ENCODE results near the gene OR2C3. TPM values are rescaled to one million over a fixed set of nuclear protein-coding genes. Genes with fewer than 3 reads are reported as not detected.

The OR2C3 gene
- total and polyA plus RNA-seq, 2 of the 8 experiments (the other 6 are each of a cell fraction or from before 2014, with no cell fraction given): not detected

- POLR2A ChIA-PET (ENCODE audit: partially characterized antibody): no interaction called here
- Histone ChIP-seq H3K79me2 (ENCODE audit: control insufficient read depth in 1 of 2, insufficient read depth in 2 of 2, low read length in 2 of 2) (no peaks in the 10 kb centered on the region), H4K91ac (replicated peaks; ENCODE audit: insufficient read length, low read length) (no peak overlapping the region), H4K5ac (ENCODE audit: insufficient read length, low read depth, low read length) (no peak overlapping the region), H3K23me2 (ENCODE audit: low read depth, low read length) (no peaks in the 10 kb centered on the region), H3K4me1 (replicated peaks in 1 of 4; ENCODE audit: control insufficient read depth in 3 of 4, insufficient read depth in 4 of 4, low read length in 3 of 4) (peaks cover 0 to 11% (median 2%) of the 10 kb centered on the region in 4 experiments; a peak in 4 of 7 replicates), H4K20me1 (replicated peaks in 1 of 2; ENCODE audit: control insufficient read depth in 1 of 2, insufficient read depth in 2 of 2, low read length in 2 of 2) (no peaks in the 10 kb centered on the region), H2BK5ac (ENCODE audit: low read depth, low read length) (no peak overlapping the region), H2BK20ac (ENCODE audit: low read length) (no peak overlapping the region), H2BK12ac (ENCODE audit: low read depth, low read length) (no peak overlapping the region), H3K14ac (ENCODE audit: insufficient read length) (no peak overlapping the region), H3K4ac (replicated peaks; ENCODE audit: insufficient read length, low read depth, low read length) (no peak overlapping the region), H3K4me2 (ENCODE audit: insufficient read depth in 1 of 2, low read depth in 2 of 2, low read length in 2 of 2) (no peak overlapping the region), H3K56ac (replicated peaks; ENCODE audit: insufficient read length, low read depth, low read length) (no peak overlapping the region), H3K36me3 (ENCODE audit: control insufficient read depth in 2 of 4, insufficient read depth in 4 of 4, low read length in 3 of 4) (no peaks in the 10 kb centered on the region), H3K27ac (ENCODE audit: low read depth, low read length) (no peak overlapping the region), H3K23ac (ENCODE audit: insufficient read length) (no peak overlapping the region), H3K18ac (ENCODE audit: extremely low read depth, low read length) (no peak overlapping the region), H2AFZ (ENCODE audit: low read length) (no peak overlapping the region), H2BK15ac (ENCODE audit: low read length) (no peak overlapping the region), H3K79me1 (ENCODE audit: low read depth, low read length) (no peaks in the 10 kb centered on the region), H4K8ac (ENCODE audit: extremely low read depth, insufficient read depth, low read length) (no peak overlapping the region), H3K27me3 (replicated peaks in 1 of 4; ENCODE audit: control insufficient read depth in 3 of 4, extremely low read depth in 1 of 4, insufficient read depth in 3 of 4, low read length in 3 of 4) (no peaks in the 10 kb centered on the region), H2BK120ac (replicated peaks; ENCODE audit: low read depth, low read length) (no peak overlapping the region), H3K4me3 (ENCODE audit: extremely low read depth in 1 of 4, insufficient read depth in 2 of 4, low read depth in 3 of 4, low read length in 4 of 4) (no peak overlapping the region), H2AK5ac (ENCODE audit: low read depth, low read length) (no peak overlapping the region), H3K9me3 (ENCODE audit: insufficient read depth in 2 of 2, low read depth in 1 of 2, low read length in 1 of 2) (peaks cover 0 to 5% of the 10 kb centered on the region in 2 experiments; a peak in 2 of 4 replicates), H3K9ac (replicated peaks in 1 of 4; ENCODE audit: extremely low read depth in 1 of 4, low read depth in 3 of 4, low read length in 3 of 4) (no peak overlapping the region)
- DNase-seq (ENCODE audit: low read depth in 1 of 2, low spot score in 2 of 2) (no peak), FAIRE-seq (no peak)
- TF ChIP-seq CREB1 (IDR thresholded peaks at IDR 0.05) (no peak), BACH1 (IDR thresholded peaks at IDR 0.05; ENCODE audit: low read length) (no peak), TAF7 (optimal IDR thresholded peaks at IDR 0.05; ENCODE audit: borderline replicate concordance, low read depth, low read length) (no peak), ATF2 (IDR thresholded peaks at IDR 0.05; ENCODE audit: low read length) (no peak), KDM5A (IDR thresholded peaks at IDR 0.05; ENCODE audit: low read length) (no peak), JUN (IDR thresholded peaks at IDR 0.05; ENCODE audit: low read depth, low read length) (no peak), SIX5 (IDR thresholded peaks at IDR 0.05; ENCODE audit: low read depth, low read length) (no peak), CHD1 (IDR thresholded peaks at IDR 0.05; ENCODE audit: low read depth, low read length) (no peak), ASH2L (IDR thresholded peaks at IDR 0.05; ENCODE audit: low read length) (no peak), SP2 (IDR thresholded peaks at IDR 0.05; ENCODE audit: low read length) (no peak), NANOG (IDR thresholded peaks at IDR 0.05; ENCODE audit: insufficient read depth, low read depth, low read length, poor library complexity, severe bottlenecking) (no peak), RBBP5 (IDR thresholded peaks at IDR 0.05; ENCODE audit: borderline replicate concordance, low read depth, low read length) (no peak), BCL11A (IDR thresholded peaks at IDR 0.05; ENCODE audit: low read depth in 2 of 2, low read length in 2 of 2) (no peak)
- WGBS, 2 experiments (ENCODE audit: extremely low coverage in 1 of 2, insufficient coverage in 1 of 2, insufficient read length in 1 of 2, insufficient replicate concordance in 2 of 2, low coverage in 1 of 2, low lambda C conversion rate in 2 of 2, missing lambda C conversion rate in 1 of 2): 100% methylated on average over 2 of the region's 2 CpGs; no CpG with 5 or more reads in 1 of the 2 experiments
- CTCF ChIA-PET (ENCODE audit: partially characterized antibody): interaction anchor here (1.6 kb wide), 1 partner anchor 11 kb away, joined by 10 read pairs; no protein-coding TSS in a partner anchor
Measured at GRCh38 chr1:247475793-247476192, 60.4 kb downstream of the OR2C3 start.

Measured in H1 (cell line).